ENCODE results near the gene HMGN4. TPM values are rescaled to one million over a fixed set of nuclear protein-coding genes. Genes with fewer than 3 reads are reported as not detected.

The HMGN4 gene
- total and polyA plus RNA-seq, 2 of the 8 experiments (the other 6 are each of a cell fraction or from before 2014, with no cell fraction given): 23.4 to 66.4 TPM

GRCh38 chr6:26536571-26537159 is 1.5 kb upstream of the HMGN4 start (continued):
- no peak for TF ChIP-seq CHD7 (IDR thresholded peaks at IDR 0.05; ENCODE audit: insufficient replicate concordance, low read length)
- no peak for TF ChIP-seq FOSL1 (IDR thresholded peaks at IDR 0.05; ENCODE audit: insufficient read depth, low read depth, low read length)
- TF ChIP-seq TBP (IDR thresholded peaks at IDR 0.05; ENCODE audit: low read depth, low read length): no peak
